Body of pancreas (tissue), 4 donors: Measurements from ENCODE around the gene RNASEH2C. TPM values are rescaled to one million over a fixed set of nuclear protein-coding genes. Genes with fewer than 3 reads are reported as not detected.

Source experiments
- ATAC-seq: fragments of 150-250 bp; one replicate; pipeline ENCODE4 v1.9.1; 2016
- DNase-seq, 4 donors: peaks; one replicate each; pipeline ENCODE4 v3.0.0-alpha.2; 2019
- H3K27ac ChIP-seq, 4 donors: fragments of 200-600 bp; sonication (generic); 1 replicate in 3 of 4; 2 replicates in 1 of 4; pipeline versions ENCODE4 v1.5.1 to v1.6.1; 2016 to 2019; ENCODE audit warnings: mild to moderate bottlenecking in 1 of 4, mixed read lengths in 1 of 4, moderate library complexity in 1 of 4
- H3K27me3 ChIP-seq, 2 donors: fragments of 200-600 bp; sonication (generic); one replicate each; pipeline ENCODE4 v1.6.0; 2016; ENCODE audit warnings: mild to moderate bottlenecking in 1 of 2
- H3K36me3 ChIP-seq, 2 donors: fragments of 200-600 bp; sonication (generic); replicated peaks in 1 of 2; 2 replicates each; pipeline ENCODE4 v1.5.1; 2016; ENCODE audit warnings: low read depth in 2 of 2; ENCODE audit not compliant: insufficient read depth in 1 of 2
- H3K4me1 ChIP-seq: fragments of 200-600 bp; sonication (generic); one replicate; pipeline ENCODE4 v1.6.0; 2016
- H3K4me3 ChIP-seq, 2 donors: fragments of 200-600 bp; sonication (generic); 1 replicate in 1 of 2; 2 replicates in 1 of 2; pipeline ENCODE4 v1.5.1; 2016 to 2019
- H3K9me3 ChIP-seq, 3 donors: fragments of 200-600 bp; sonication (generic); 1 replicate in 2 of 3; 2 replicates in 1 of 3; pipeline ENCODE4 v1.5.1; 2016
- CTCF ChIP-seq, 7 experiments: fragments of 450-650 bp in 4 of 7; fragments of 200-600 bp in 3 of 7; sonication (generic) in 3 of 7; IDR thresholded peaks; one replicate each; pipeline ENCODE4 v1.5.1; 2016 to 2019; ENCODE audit warnings: antibody characterized with exemption in 7 of 7
- POLR2A ChIP-seq, 3 donors: fragments of 450-650 bp; IDR thresholded peaks; one replicate each; pipeline ENCODE4 v1.6.1; 2016; ENCODE audit warnings: antibody characterized with exemption in 3 of 3, mild to moderate bottlenecking in 2 of 3
- WGBS, 2 donors: methylation state at CpG; one replicate each; pipeline ENCODE4 v1.1.5; 2017; 5-methylcytosine and 5-hydroxymethylcytosine counted together
- intact Hi-C: fragments of 100-400 bp; cut with DNase I; formaldehyde crosslinking; loops from one replicate; pipeline ENCODE4 v1.15.1; 2023
- total RNA-seq, 2 donors: library from RNA; depleted of rRNA; stranded (reverse); fragments of >200 nt; gene quantifications; one replicate each; pipeline ENCODE4 v1.1.0, GENCODE V29; 2016

RNASEH2C gene
- total RNA-seq, 2 donors from 2014 or later = 45.4 to 112 TPM

DNA sequence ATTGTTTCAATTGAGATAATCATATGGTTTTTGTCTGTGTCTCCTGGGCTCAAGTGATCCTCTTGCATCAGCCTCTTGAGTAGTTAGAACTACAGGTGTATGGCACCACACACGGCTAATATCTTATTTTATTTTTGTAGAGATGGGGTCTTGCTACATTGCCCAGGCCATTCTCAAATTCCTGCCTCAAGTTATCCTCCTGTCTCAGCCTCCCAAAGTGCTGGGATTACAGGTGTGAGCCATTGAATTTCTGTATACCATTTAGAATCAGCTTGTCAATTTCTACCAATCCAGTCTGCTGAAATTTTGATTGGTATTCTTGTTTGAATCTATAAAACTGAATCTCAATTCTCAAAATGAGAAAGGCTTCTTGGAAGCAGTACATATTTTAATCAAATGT is 18.9 kb downstream of the RNASEH2C start:
- TF ChIP-seq CTCF (IDR thresholded peaks at IDR 0.05) (no peak), POLR2A (IDR thresholded peaks at IDR 0.05) (no peak)
- no peaks in the 10 kb centered on the region for H3K4me1 ChIP-seq
- intact Hi-C loops = loop anchor here (5.0 kb wide), 1 partner anchor 291 kb away; no protein-coding TSS in a partner anchor
- 44 to 68% methylated on average over 1 of the region's 1 CpG for WGBS, 2 donors
- H3K36me3 ChIP-seq = no peaks in the 10 kb centered on the region
- DNase-seq = no peak
- ATAC-seq = no peak
- H3K4me3 ChIP-seq = no peak overlapping the region
- no peaks in the 10 kb centered on the region for H3K9me3 ChIP-seq
- no peak overlapping the region for H3K27ac ChIP-seq
- H3K27me3 ChIP-seq = no peaks in the 10 kb centered on the region

DNA sequence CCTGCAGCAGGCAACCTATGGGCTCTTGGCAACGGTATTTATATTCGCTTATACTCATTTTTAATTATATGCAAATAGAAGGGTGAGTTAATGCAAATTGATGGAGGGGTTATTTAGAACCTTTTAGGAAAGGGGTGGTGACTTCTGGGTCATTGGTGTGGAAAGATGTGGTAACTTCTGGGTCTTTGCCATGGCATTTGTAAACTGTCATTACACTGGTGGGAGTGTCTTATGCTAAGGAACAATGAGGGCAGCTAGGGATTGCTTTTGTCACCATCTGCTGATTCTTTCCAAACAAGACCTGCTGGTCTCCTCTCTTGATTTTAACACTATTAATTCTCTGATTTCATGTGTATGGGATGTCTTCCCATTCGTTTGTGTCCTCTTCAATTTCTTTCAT is 20.2 kb downstream of the RNASEH2C start:
- WGBS, 2 donors = 53 to 57% methylated on average over 3 of the region's 3 CpGs
- DNase-seq (no peak), ATAC-seq (no peak)
- no peak overlapping the region for H3K27ac ChIP-seq
- peaks cover 9% of the 10 kb centered on the region for H3K4me1 ChIP-seq
- intact Hi-C loops = loop anchor here (5.0 kb wide), 1 partner anchor 292 kb away; no protein-coding TSS in a partner anchor
- no peaks in the 10 kb centered on the region for H3K9me3 ChIP-seq
- H3K4me3 ChIP-seq = no peak overlapping the region
- TF ChIP-seq POLR2A (IDR thresholded peaks at IDR 0.05) (no peak), CTCF (IDR thresholded peaks at IDR 0.05) (no peak)
- H3K27me3 ChIP-seq = no peaks in the 10 kb centered on the region
- no peaks in the 10 kb centered on the region for H3K36me3 ChIP-seq

- TF ChIP-seq CTCF (IDR thresholded peaks at IDR 0.05) = no peak
- no peak for TF ChIP-seq POLR2A (IDR thresholded peaks at IDR 0.05)
- no peaks in the 10 kb centered on the region for H3K27me3 ChIP-seq
- no peaks in the 10 kb centered on the region for H3K36me3 ChIP-seq
- ATAC-seq (no peak), DNase-seq (no peak)
- no peaks in the 10 kb centered on the region for H3K9me3 ChIP-seq
- intact Hi-C loops = no loop called here
- H3K27ac ChIP-seq = no peak overlapping the region
- H3K4me1 ChIP-seq = peaks cover 13% of the 10 kb centered on the region
- no peak overlapping the region for H3K4me3 ChIP-seq
- WGBS, 2 donors = 59 to 80% methylated on average over 7 of the region's 7 CpGs
Measured at GRCh38 chr11:65699306-65699705, 21.3 kb downstream of the RNASEH2C start.

DNA sequence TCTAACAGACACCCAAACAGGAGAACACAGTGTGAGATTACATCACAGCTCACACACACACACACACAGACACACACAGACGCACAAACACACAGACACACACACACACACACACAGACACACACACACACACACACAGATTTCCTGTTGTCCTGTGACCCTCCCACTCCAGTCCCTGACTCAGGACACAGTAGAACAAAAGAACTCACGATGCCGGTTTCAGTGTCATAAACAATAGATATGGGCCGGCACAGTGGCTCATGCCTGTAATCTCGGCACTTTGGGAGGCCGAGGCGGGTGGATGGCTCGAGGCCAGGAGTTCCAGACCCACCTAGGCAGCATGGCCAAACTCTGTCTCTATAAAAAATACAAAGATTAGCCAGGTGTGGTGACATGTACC is 22.4 kb downstream of the RNASEH2C start:
- no peak overlapping the region for H3K4me3 ChIP-seq
- DNase-seq (no peak), ATAC-seq (peak; percentile 35)
- 21 to 71% methylated on average over 8 of the region's 8 CpGs for WGBS, 2 donors
- TF ChIP-seq POLR2A (IDR thresholded peaks at IDR 0.05) (no peak), CTCF (IDR thresholded peaks at IDR 0.05) (no peak)
- intact Hi-C loops = no loop called here
- no peaks in the 10 kb centered on the region for H3K36me3 ChIP-seq
- H3K9me3 ChIP-seq = no peaks in the 10 kb centered on the region
- H3K27ac ChIP-seq = no peak overlapping the region
- H3K4me1 ChIP-seq = peaks cover 13% of the 10 kb centered on the region
- no peaks in the 10 kb centered on the region for H3K27me3 ChIP-seq

DNA sequence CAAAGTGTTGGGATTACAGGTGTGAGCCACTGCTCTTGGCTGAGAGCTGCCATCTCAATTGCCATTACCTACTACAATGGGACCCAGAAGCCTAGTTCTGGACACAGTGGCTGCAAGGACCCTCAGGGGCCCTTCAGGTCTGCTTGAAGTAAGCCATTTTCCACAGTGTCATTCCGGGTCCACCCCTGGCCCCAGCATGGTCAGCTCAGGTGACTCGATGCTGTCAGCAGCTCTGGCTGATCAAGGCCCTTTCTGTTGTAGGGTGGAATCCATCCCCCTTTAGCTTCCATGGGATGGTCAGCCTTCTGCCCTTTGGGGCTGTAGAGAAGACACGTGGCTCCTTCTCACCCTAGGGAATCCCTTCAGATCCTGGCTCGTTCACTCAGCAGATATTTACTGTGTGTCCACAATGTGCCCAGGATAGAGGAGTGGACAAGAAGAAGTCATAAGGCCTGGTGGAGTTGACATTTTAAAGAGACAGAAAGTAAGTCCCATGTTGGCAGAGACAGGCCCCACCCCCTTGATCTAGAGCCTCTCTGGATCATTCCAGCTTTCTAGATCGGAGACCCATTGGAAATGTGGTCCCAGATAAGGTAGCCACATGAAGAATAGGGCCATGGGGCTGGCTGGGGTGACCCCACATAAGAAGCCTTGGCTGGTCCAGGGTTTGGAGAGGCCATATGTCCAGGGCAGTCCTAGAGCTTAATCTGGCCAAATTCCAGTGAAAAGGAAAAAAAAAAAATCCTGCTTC is 23.6 kb downstream of the RNASEH2C start:
- no peaks in the 10 kb centered on the region for H3K27me3 ChIP-seq
- H3K36me3 ChIP-seq = no peaks in the 10 kb centered on the region
- DNase-seq = no peak
- ATAC-seq = no peak
- TF ChIP-seq POLR2A (IDR thresholded peaks at IDR 0.05) = no peak
- no peak overlapping the region for H3K4me3 ChIP-seq
- H3K9me3 ChIP-seq = no peaks in the 10 kb centered on the region
- intact Hi-C loops = no loop called here
- no peak overlapping the region for H3K27ac ChIP-seq
- WGBS, 2 donors = 79 to 82% methylated on average over 5 of the region's 5 CpGs
- H3K4me1 ChIP-seq = peaks cover 13% of the 10 kb centered on the region
